HG03342 (cell line): Measurements from ENCODE around the gene SNCG.
"Not testable (repeated sequence)": the region's sequence is repeated elsewhere in the genome, so short reads cannot be mapped to it uniquely, and the experiment has no call there.

Source experiments
- ATAC-seq: cut with Tn5 transposase; IDR thresholded peaks from one replicate; pipeline ENCODE4 v1.9.1; 2021; ENCODE audit warnings: mild to moderate bottlenecking, moderate library complexity; ENCODE audit not compliant: unreplicated experiment

The SNCG gene

DNA sequence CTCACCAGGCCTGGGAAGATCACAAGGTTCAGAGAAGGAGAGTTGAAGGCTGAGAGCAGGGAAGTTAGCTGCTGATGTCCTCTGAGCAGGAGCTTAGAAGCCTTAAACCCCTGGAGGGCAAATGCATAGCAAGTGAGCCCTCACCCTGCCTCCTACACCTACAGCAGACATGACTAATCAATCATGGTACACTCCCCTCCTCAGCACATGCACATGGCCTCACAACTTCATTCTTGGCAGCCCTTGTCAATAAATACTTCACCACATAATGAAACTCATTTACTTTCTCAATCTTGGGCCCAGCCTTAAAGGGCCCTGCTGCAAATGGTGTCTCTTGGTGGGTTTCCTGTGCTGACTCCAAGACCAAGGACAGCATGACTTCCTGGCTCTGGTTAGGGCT is 13.9 kb upstream of the SNCG start:
- no peak for ATAC-seq

DNA sequence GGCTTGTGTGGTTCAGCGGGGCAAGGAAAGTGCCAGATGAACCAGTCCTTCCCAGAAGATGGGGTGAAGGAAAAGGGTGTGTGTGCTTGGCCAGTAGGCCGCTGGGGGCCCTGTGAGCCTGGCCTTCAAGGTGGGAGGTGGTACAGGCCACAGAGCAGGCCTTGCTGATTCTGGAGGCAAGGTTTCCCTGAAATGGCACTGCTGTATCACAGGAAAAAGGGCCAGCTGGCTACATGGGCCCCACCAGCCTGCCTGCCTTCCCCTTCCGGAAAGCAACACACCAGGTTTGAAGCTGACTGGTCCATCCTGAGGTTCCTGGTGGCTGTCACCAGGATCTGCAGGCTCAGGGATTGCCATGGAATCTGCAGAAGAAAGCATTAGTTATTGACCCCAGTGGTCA is 13.5 kb upstream of the SNCG start:
- no peak for ATAC-seq

GRCh38 chr10:86945361-86946212 is 12.8 kb upstream of the SNCG start:
- no peak for ATAC-seq

DNA sequence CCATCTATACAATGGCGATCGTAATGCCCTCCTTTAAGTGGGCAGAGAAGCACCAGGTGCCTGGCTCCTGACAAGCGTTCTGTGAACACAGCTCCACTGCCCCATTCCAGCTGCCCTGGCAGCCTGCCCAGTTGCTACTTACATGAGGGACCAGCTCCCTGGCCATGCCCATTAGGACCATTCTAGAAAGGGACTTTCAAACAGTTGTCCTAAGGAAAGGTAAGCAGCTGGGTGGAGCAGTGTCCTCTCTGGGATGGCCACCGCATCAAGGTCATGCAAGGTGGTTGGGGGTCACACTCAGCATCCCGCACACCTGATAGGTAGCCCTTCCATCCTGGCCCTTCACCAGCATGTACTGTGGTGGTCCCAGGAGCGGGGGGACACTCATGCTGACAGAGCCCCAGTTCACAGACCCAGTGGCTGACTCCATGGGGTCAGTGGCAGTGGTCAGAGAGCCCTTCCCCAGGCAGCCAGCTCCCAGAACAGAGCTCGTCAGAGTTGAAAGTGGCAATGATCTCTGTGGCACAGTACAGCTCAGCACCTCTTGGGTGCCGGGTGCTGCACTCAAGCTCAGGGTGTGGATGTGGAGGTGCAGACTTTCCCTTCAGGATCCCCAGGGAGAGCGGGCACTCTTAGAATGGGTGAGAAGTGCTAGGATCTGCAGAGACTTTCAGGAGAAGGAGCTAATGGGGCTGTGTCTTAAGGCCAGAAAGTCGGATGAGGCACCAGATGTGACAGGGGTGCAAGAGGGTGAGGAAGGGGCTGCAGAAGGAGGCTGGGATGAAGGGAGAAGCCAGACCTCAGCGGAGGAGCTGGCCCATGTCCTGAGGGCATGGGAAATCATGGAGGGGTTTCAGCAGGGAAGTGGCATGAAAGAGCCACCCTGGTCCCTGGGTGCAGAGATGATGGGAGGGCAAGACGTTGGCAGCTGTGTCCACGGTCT is 11.9 kb upstream of the SNCG start:
- no peak for ATAC-seq

DNA sequence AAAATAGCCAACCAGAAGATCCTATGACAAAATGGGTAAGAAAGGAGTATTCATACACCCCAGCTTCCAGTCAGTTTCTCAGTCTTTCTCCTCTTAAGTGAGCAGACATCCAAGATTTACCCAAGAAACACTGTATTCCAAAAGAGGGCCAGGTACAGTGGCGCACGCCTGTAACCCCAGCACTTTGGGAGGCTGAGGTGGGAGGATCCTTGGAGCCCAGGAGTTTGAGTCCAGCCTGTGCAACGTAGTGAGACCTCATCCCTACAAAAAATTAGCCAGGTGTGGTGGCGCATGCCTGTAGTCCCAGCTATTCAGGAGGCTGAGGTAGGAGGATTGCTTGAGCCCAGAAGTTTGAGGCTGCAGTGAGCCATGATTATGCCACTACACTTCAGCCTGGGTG is 10.6 kb upstream of the SNCG start:
- ATAC-seq: not testable (repeated sequence)

- no peak for ATAC-seq
These were observed 8.1 kb upstream of the SNCG start for GRCh38 chr10:86950349-86950748.

DNA sequence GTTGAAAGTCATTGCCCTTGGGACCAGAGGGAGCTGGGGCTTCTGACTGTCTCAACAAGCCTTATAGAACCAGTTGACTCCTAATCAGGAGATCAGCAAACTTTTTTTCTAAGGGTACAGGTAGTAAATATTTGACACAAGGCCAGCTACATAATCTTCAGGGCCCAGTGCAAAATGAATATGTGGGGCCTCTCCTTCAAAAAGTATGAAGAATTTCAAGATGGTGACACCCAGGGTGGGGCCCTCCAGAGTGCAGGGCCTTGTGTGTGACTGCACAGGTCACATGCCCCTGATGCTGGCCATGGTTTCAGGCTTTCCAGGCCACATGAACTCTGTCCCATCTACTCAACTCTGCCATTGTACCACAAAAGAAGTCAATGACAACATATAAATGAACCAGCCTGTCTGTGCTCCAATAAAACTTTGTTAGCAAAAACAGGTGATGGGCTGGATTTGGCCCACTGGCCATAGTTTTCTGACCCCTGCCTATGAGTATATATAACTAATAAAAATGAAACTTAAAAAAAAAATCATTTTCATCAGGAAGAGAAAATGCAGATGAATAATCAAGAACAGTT is 7.1 kb upstream of the SNCG start:
- no peak for ATAC-seq

DNA sequence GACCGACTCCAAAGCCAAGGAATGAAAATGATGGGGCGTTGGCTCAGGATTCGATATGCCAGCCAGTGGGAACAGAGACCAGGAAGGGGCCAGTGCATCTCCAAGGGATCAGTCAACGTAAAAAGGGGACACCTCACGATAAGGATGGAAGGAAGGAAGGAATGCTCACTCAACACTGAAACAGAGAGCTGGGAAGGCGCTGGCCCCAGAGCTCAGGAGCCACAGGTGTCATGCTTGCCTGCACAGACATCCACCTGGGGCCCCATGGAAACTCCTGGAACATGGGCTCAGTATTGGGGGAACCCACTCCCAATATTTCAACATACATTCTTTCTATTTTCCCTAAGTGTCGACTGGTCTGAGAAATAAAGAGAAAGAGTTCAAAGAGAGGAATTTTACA is 6.3 kb upstream of the SNCG start:
- ATAC-seq: no peak

DNA sequence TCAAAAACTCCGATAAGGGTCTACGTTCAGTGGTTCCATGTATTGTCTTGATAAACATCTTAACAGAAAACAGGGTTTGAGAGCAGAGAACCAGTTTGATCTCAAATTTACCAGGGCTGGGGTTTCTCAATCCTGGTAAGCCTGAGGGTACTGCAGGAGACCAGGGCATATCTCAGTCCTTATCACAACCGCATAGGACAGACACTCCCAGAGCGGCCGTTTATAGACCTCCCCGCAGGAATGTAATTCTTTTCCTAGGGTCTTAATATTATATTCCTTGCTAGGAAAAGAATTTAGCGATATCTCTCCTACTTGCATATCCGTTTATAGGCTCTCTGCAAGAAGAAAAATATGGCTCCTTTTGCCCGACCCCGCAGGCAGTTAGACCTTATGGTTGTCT is 5.7 kb upstream of the SNCG start:
- not testable (repeated sequence) for ATAC-seq

DNA sequence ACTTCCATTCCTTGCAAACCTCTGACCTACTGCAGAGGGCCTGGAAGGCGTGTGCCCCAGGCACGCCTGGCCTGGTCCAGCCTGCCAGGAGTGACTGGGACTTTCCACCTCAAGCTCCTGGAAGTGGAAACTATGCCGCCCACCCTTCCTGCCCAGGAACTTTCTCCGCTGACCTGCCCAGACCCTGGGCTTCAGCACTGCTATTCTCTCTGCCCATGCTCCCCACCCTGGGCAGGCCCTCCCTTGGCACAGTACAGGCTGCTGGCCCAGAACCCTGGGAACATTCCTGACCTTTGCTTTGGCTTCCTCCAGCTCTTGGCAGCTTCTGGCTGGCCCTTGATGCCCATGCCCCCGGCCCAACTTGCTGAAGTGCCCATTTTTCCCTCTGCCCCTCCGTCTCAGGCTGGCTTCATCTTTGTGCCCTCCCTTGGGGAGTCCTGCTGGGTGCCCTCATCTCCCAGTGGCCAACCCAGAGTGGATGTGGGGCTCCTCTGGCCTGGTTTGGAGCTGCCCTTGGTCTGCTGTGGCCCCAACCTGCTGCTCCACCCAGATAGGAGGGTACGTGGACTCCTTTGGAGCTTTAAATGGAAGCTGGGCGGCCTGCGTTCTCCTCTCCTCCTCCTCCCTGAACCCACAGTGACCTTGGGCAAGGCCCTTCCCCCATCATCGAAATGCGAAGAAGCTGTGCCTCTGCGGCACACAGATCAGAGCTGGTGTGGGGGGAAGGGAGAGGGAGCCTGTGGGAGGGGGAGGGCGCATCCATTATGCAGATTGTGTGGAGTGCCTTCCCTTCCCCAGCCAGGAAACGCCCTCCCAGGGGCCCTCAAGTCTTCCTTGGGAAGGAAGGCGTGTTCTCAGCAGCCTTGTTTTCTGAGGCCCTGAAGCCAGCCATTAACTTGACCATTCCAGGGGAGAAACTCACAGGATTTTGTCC is 4.4 kb upstream of the SNCG start:
- no peak for ATAC-seq

- no peak for ATAC-seq
These were observed 3.5 kb upstream of the SNCG start for GRCh38 chr10:86954681-86955500.

GRCh38 chr10:86955501-86956194 is 2.8 kb upstream of the SNCG start:
- ATAC-seq: no peak

- ATAC-seq: no peak
These were observed 2.1 kb upstream of the SNCG start for GRCh38 chr10:86956195-86956847.

GRCh38 chr10:86956848-86957448 is 1.5 kb upstream of the SNCG start:
- ATAC-seq: no peak

DNA sequence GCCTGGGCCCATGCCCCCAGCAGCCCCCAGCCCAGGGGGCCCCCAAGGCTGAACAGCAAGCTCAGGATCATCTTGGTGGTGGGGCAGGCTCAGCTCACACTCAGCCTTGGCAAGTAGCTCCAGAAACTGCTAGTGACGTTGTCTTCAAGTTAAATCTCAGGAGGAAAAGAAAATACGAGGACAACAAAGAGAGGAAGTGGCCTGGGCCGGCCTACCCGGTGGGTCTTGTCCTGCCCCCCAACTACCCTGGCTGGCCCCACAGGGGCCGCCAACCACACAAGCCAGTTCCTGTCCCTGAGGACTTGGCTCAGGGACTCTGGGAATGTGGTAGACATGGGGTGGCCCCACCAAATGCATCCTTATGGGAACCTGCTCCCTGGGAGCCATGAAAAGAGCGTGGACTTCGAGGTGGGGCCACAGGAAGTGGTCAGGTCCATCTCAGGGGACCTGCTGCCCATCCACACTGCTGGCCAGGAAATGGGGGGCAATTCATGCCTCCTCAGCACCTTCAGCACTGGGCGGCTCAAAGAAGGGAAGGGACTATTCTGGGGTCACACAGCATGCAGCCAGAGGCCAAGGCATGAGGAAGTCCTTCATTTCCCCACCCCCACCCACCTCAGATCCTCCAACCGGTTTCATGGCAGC is 806 bp upstream of the SNCG start, which contains the start of gene MMRN2:
Gene MMRN2, minus strand, starts transcription at position 145 of the 645 bp plus-strand sequence. Its CDS starts 74 bp downstream, at position 71.
- no peak for ATAC-seq

- ATAC-seq: no peak
These were observed 720 bp downstream of the SNCG start for GRCh38 chr10:86958901-86959736.

DNA sequence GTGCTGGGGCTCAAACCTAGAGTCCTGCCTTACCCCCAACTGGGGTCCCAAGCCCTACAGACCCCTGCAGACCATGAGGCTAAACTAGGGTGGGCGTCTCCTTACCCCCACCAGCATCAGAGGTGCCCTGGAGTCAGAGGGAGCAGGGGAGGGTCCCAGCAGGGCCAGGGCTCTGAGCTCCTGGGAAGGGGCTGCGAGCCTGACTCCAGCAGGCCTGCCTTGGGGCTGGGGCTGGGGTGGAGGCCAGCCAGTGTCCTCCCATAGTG is 1.3 kb downstream of the SNCG start:
- no peak for ATAC-seq
